PC-3 (cell line): ENCODE measurements around the gene LRRFIP1. TPM values are rescaled to one million over a fixed set of nuclear protein-coding genes. Genes with fewer than 3 reads are reported as not detected.

Source experiments
- ATAC-seq: fragments of 200-7000 bp; cut with Tn5 transposase; 2 replicates; pipeline ENCODE4 v1.9.1; 2020; ENCODE audit warnings: mild to moderate bottlenecking, moderate library complexity
- BruUV-seq: library from RNA; stranded (reverse); fragments of 400-500 nt; replicated peaks from 2 replicates; lab custom pipeline; 2021; lab: Mats Ljungman, UMichigan
- CTCF ChIA-PET: fragments of 300-600 bp; sonication (Branson Sonifier 250); formaldehyde crosslinking; loops from one replicate; lab custom pipeline; 2022; ENCODE audit warnings: antibody characterized with exemption; lab: Charles Lee
- POLR2A ChIA-PET: fragments of 300-600 bp; sonication (Branson Sonifier 250); formaldehyde crosslinking; loops from one replicate; lab custom pipeline; 2022; ENCODE audit warnings: antibody characterized with exemption; ENCODE audit not compliant: unreplicated experiment; lab: Charles Lee
- DNase-seq: peaks from one replicate; pipeline ENCODE4 v3.0.0-alpha.2; 2015
- H2AFZ ChIP-seq: fragments of 300-600 bp; sonication (generic); 2 replicates; pipeline ENCODE4 v1.6.0; 2016; ENCODE audit warnings: antibody characterized with exemption, low read length
- H3F3A ChIP-seq: fragments of 300-600 bp; sonication (generic); one replicate; pipeline ENCODE4 v1.6.0; 2017; ENCODE audit warnings: antibody characterized with exemption, low read length, control low read depth, mild to moderate bottlenecking; ENCODE audit not compliant: unreplicated experiment
- H3K27ac ChIP-seq: fragments of 300-600 bp; sonication (generic); 2 replicates; pipeline ENCODE4 v1.5.1; 2016; ENCODE audit warnings: mild to moderate bottlenecking, low read length
- H3K27me3 ChIP-seq: fragments of 300-600 bp; sonication (generic); 2 replicates; pipeline ENCODE4 v1.6.1; 2016; ENCODE audit warnings: low read length, mixed read lengths
- H3K36me3 ChIP-seq: fragments of 300-600 bp; sonication (generic); 2 replicates; pipeline ENCODE4 v1.6.1; 2016; ENCODE audit warnings: low read depth, mixed run types, low read length, mixed read lengths
- H3K4me1 ChIP-seq: fragments of 300-600 bp; sonication (generic); 2 replicates; pipeline ENCODE4 v1.5.1; 2016; ENCODE audit warnings: low read length; ENCODE audit not compliant: insufficient read depth
- H3K4me2 ChIP-seq: fragments of 300-600 bp; sonication (generic); 2 replicates; pipeline ENCODE4 v1.6.0; 2016; ENCODE audit warnings: low read length
- H3K4me3 ChIP-seq: fragments of 300-600 bp; sonication (generic); 2 replicates; pipeline ENCODE4 v1.5.1; 2016; ENCODE audit warnings: mild to moderate bottlenecking, low read length, mixed read lengths
- H3K79me2 ChIP-seq: fragments of 300-600 bp; sonication (generic); 2 replicates; pipeline ENCODE4 v1.6.1; 2017; ENCODE audit warnings: low read length, mixed read lengths
- H3K9ac ChIP-seq: fragments of 300-600 bp; sonication (generic); 2 replicates; pipeline ENCODE4 v1.6.0; 2016; ENCODE audit warnings: mild to moderate bottlenecking, low read length
- H3K9me2 ChIP-seq: fragments of 300-600 bp; sonication (generic); replicated peaks from 2 replicates; pipeline ENCODE4 v1.6.1; 2016; ENCODE audit warnings: mixed run types, low read length, mixed read lengths
- H3K9me3 ChIP-seq: fragments of 300-600 bp; sonication (generic); 2 replicates; pipeline ENCODE4 v1.6.1; 2016; ENCODE audit warnings: low read length, mixed read lengths
- H4K20me1 ChIP-seq: fragments of 300-600 bp; sonication (generic); 2 replicates; pipeline ENCODE4 v1.6.1; 2016; ENCODE audit warnings: low read length, mixed read lengths
- CTCF ChIP-seq: fragments of 300-600 bp; sonication (generic); conservative IDR thresholded peaks from 2 replicates; pipeline ENCODE4 v1.5.1; 2017; ENCODE audit warnings: antibody characterized with exemption, low read depth, mild to moderate bottlenecking, low read length
- EZH2 ChIP-seq: fragments of 300-600 bp; sonication (generic); IDR thresholded peaks from one replicate; pipeline ENCODE4 v1.6.1; 2017; ENCODE audit warnings: antibody characterized with exemption, mild to moderate bottlenecking, low read length; ENCODE audit not compliant: unreplicated experiment
- EZH2phosphoT487 ChIP-seq: fragments of 300-600 bp; sonication (generic); IDR thresholded peaks from 2 replicates; pipeline ENCODE4 v1.6.1; 2018; ENCODE audit warnings: mild to moderate bottlenecking, antibody characterized with exemption, low read length, borderline replicate concordance
- intact Hi-C: fragments of 100-400 bp; cut with micrococcal nuclease; formaldehyde crosslinking; loops from 2 replicates; pipeline ENCODE4 v1.9.0; 2023
- total RNA-seq: library from RNA; depleted of rRNA; stranded (reverse); fragments of >200 nt; gene quantifications from 2 replicates; pipeline ENCODE4 v1.2.3, GENCODE V29; 2014

The LRRFIP1 gene
- total RNA-seq, 1 experiment from 2014 or later = 87.8 TPM

DNA sequence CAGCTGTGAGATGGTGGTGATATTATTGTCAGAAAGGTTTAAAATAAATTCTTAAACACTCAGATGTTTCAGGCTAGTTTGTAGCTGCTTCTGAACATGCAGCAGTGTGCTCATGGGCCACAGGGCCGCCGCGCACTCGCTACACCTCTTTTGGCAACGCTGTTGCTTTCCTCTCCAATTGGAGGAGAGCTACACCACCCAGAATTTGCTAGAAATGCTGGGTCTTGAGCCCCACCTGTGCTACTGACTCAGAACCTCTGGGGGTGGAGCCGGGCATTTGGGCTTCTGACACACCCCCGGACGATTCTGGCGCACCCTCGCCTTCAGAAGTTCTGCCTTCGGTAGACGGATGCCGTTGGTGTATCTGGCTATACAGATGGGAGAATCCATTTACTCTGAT, 15.7 kb downstream of the LRRFIP1 start:
- Histone ChIP-seq H3K79me2 (no peaks in the 10 kb centered on the region), H3K27ac (no peak overlapping the region), H4K20me1 (no peaks in the 10 kb centered on the region), H3K4me3 (no peak overlapping the region), H3K9me2 (no peaks in the 10 kb centered on the region), H3K4me2 (no peak overlapping the region), H3F3A (no peaks in the 10 kb centered on the region), H3K9ac (no peak overlapping the region), H2AFZ (no peak overlapping the region), H3K9me3 (no peaks in the 10 kb centered on the region), H3K27me3 (no peaks in the 10 kb centered on the region), H3K4me1 (no peaks in the 10 kb centered on the region), H3K36me3 (no peaks in the 10 kb centered on the region)
- intact Hi-C loops = no loop called here
- ChIA-PET POLR2A (no interaction called here), CTCF (no interaction called here)
- no TSS peak for BruUV-seq
- TF ChIP-seq CTCF (no peak), EZH2 (no peak), EZH2phosphoT487 (no peak)
- DNase-seq = no peak
- ATAC-seq = no peak

GRCh38 chr2:237643582-237644380, 16.4 kb downstream of the LRRFIP1 start:
- H3F3A ChIP-seq = no peaks in the 10 kb centered on the region
- H3K9me3 ChIP-seq = no peaks in the 10 kb centered on the region
- H3K79me2 ChIP-seq = no peaks in the 10 kb centered on the region
- no peak overlapping the region for H2AFZ ChIP-seq
- H3K9me2 ChIP-seq = no peaks in the 10 kb centered on the region
- H3K9ac ChIP-seq = no peak overlapping the region
- no peaks in the 10 kb centered on the region for H3K27me3 ChIP-seq
- BruUV-seq = no TSS peak
- intact Hi-C loops = no loop called here
- H3K36me3 ChIP-seq = no peaks in the 10 kb centered on the region
- POLR2A ChIA-PET = no interaction called here
- H3K4me1 ChIP-seq = no peaks in the 10 kb centered on the region
- ATAC-seq (no peak), DNase-seq (no peak)
- TF ChIP-seq CTCF (no peak), EZH2phosphoT487 (no peak), EZH2 (no peak)
- CTCF ChIA-PET = no interaction called here
- H3K4me2 ChIP-seq = no peak overlapping the region
- no peaks in the 10 kb centered on the region for H4K20me1 ChIP-seq
- H3K27ac ChIP-seq = no peak overlapping the region
- no peak overlapping the region for H3K4me3 ChIP-seq

DNA sequence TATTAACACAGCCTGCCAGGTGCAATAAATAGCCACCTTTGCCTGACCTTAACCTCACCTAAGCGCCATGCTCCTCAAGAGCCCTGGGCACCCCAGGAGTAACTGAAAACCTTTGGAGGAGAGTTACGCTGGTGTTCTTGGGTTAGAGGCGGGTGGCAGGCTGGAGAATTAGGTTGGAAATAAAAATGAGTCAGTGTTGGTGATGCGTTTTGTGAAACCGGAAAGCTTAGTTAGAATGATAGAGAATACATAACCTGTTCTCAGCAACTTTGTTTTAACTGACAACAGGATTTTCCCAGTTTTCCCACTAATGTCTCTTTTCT, 17.0 kb downstream of the LRRFIP1 start:
- Histone ChIP-seq H4K20me1 (no peaks in the 10 kb centered on the region), H3K9me3 (no peaks in the 10 kb centered on the region), H2AFZ (no peak overlapping the region), H3K27me3 (no peaks in the 10 kb centered on the region), H3K4me2 (no peak overlapping the region), H3K36me3 (no peaks in the 10 kb centered on the region), H3K79me2 (no peaks in the 10 kb centered on the region), H3K27ac (no peak overlapping the region), H3F3A (no peaks in the 10 kb centered on the region), H3K9ac (no peak overlapping the region), H3K9me2 (no peaks in the 10 kb centered on the region), H3K4me3 (no peak overlapping the region), H3K4me1 (no peaks in the 10 kb centered on the region)
- no peak for TF ChIP-seq EZH2phosphoT487
- TF ChIP-seq EZH2 = no peak
- no peak for TF ChIP-seq CTCF
- BruUV-seq = no TSS peak
- ATAC-seq (no peak), DNase-seq (no peak)
- CTCF ChIA-PET = no interaction called here
- intact Hi-C loops = no loop called here
- POLR2A ChIA-PET = no interaction called here
